ENCODE measurements around the gene STK17A. TPM values are rescaled to one million over a fixed set of nuclear protein-coding genes. Genes with fewer than 3 reads are reported as not detected.

The STK17A gene
- total RNA-seq, result 54.9 and 93.6 TPM in 2 replicates

GRCh38 chr7:43582503-43583423 is at the start of gene STK17A:
TSS of gene STK17A (plus strand) at chr7:43583108. CDS start at chr7:43583244, 136 bp downstream.

Other genes starting within 250 kb of the STK17A start
- gene COA1, start 146.4 kb downstream of the STK17A start, total RNA-seq, result 50.2 and 73.8 TPM in 2 replicates
- 70.1 and 72.9 TPM in 2 replicates for gene BLVRA, start 175.6 kb downstream of the STK17A start, total RNA-seq